Esophagus squamous epithelium (tissue), 4 donors: ENCODE data around the gene FIS1.

Source experiments
- POLR2A ChIP-seq, 4 donors: fragments of 450-650 bp; IDR thresholded peaks; one replicate each; pipeline ENCODE4 v1.6.1; 2017; ENCODE audit warnings: antibody characterized with exemption in 4 of 4, mild to moderate bottlenecking in 4 of 4, moderate library complexity in 3 of 4
- TF ChIP-seq, protein P1 (sequence below), 6 experiments: fragments of 450-650 bp in 4 of 6; fragments of 200-600 bp in 2 of 6; sonication (generic) in 2 of 6; IDR thresholded peaks; one replicate each; pipeline ENCODE4 v1.5.1; 2016 to 2019; ENCODE audit warnings: antibody characterized with exemption in 6 of 6, mild to moderate bottlenecking in 4 of 6, moderate library complexity in 4 of 6

DNA sequence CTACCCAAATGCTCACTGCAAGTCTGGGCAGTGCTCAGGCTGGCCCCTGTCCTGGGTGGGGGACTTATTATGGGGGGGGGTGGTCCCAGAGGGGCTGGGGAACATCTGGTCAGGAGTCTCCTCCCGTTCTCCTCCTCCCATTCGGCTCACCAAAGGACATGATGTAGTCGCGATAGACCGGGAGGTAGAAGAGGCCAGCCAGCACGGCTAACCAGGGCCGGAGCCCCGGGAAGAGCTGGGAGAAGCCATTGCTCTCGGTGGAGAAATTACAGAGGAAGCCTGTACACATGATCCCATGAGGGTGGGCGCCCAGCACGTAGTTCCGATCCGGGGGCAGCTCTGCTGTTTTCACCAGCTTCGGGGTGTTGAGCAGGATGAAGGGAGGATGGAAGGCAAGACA lies 46.4 kb downstream of the FIS1 start:
- TF ChIP-seq, protein P1, sequence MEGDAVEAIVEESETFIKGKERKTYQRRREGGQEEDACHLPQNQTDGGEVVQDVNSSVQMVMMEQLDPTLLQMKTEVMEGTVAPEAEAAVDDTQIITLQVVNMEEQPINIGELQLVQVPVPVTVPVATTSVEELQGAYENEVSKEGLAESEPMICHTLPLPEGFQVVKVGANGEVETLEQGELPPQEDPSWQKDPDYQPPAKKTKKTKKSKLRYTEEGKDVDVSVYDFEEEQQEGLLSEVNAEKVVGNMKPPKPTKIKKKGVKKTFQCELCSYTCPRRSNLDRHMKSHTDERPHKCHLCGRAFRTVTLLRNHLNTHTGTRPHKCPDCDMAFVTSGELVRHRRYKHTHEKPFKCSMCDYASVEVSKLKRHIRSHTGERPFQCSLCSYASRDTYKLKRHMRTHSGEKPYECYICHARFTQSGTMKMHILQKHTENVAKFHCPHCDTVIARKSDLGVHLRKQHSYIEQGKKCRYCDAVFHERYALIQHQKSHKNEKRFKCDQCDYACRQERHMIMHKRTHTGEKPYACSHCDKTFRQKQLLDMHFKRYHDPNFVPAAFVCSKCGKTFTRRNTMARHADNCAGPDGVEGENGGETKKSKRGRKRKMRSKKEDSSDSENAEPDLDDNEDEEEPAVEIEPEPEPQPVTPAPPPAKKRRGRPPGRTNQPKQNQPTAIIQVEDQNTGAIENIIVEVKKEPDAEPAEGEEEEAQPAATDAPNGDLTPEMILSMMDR (IDR thresholded peaks at IDR 0.05), result no peak
- TF ChIP-seq POLR2A (IDR thresholded peaks at IDR 0.05), result no peak
